A673 (cell line): ENCODE measurements around the gene POLDIP3. TPM values are rescaled to one million over a fixed set of nuclear protein-coding genes. Genes with fewer than 3 reads are reported as not detected.
A peak's percentile ranks its signal among the peaks of the same experiment; 100 is the strongest.

Source experiments
- BruUV-seq: library from RNA; stranded (reverse); fragments of 400-500 nt; replicated peaks from 2 replicates; lab custom pipeline; 2021; lab: Mats Ljungman, UMichigan
- CTCF ChIA-PET: fragments of 300-600 bp; sonication (Branson Sonifier 250); formaldehyde crosslinking; loops from one replicate; lab custom pipeline; 2022; ENCODE audit warnings: antibody characterized with exemption; lab: Charles Lee
- POLR2A ChIA-PET: fragments of 300-600 bp; sonication (Branson Sonifier 250); formaldehyde crosslinking; loops from one replicate; lab custom pipeline; 2022; ENCODE audit warnings: antibody characterized with exemption; ENCODE audit not compliant: low non-redundant PET; lab: Charles Lee
- DNase-seq: peaks from one replicate; pipeline ENCODE4 v3.0.0-alpha.2; 2015; ENCODE audit warnings: low spot score
- H3K27ac ChIP-seq: fragments of 200-600 bp; sonication (generic); 2 replicates; pipeline ENCODE4 v1.5.1; 2016; ENCODE audit warnings: mixed run types, low read depth, mild to moderate bottlenecking, mixed read lengths, antibody characterized with exemption, low read length; ENCODE audit not compliant: poor library complexity, severe bottlenecking
- H3K27me3 ChIP-seq: fragments of 200-600 bp; sonication (generic); replicated peaks from 2 replicates; pipeline ENCODE4 v1.6.1; 2017; ENCODE audit warnings: mixed run types, low read depth, mild to moderate bottlenecking, mixed read lengths, antibody characterized with exemption, low read length; ENCODE audit not compliant: insufficient read depth, poor library complexity
- H3K36me3 ChIP-seq: fragments of 200-600 bp; sonication (generic); 2 replicates; pipeline ENCODE4 v1.6.1; 2016; ENCODE audit warnings: mixed run types, mild to moderate bottlenecking, mixed read lengths, antibody characterized with exemption, low read length; ENCODE audit not compliant: insufficient read depth, poor library complexity, severe bottlenecking
- H3K4me1 ChIP-seq: fragments of 200-600 bp; sonication (generic); 2 replicates; pipeline ENCODE4 v1.6.1; 2017; ENCODE audit warnings: mixed run types, mild to moderate bottlenecking, mixed read lengths, antibody characterized with exemption, low read length; ENCODE audit not compliant: insufficient read depth, poor library complexity, severe bottlenecking
- H3K4me3 ChIP-seq: fragments of 200-600 bp; sonication (generic); 2 replicates; pipeline ENCODE4 v1.5.1; 2016; ENCODE audit warnings: low read depth, mixed run types, mild to moderate bottlenecking, mixed read lengths, low read length; ENCODE audit not compliant: poor library complexity, severe bottlenecking
- H3K9me3 ChIP-seq: fragments of 200-600 bp; sonication (generic); 2 replicates; pipeline ENCODE4 v1.6.1; 2016; ENCODE audit warnings: mixed run types, low read depth, mild to moderate bottlenecking, mixed read lengths, antibody characterized with exemption, low read length; ENCODE audit not compliant: poor library complexity, severe bottlenecking
- CTCF ChIP-seq: fragments of 300-800, 200-600 bp; sonication (generic); conservative IDR thresholded peaks from 2 replicates; pipeline ENCODE4 v1.5.1; 2017; ENCODE audit warnings: low read depth, mild to moderate bottlenecking, antibody characterized with exemption, low read length, moderate library complexity, mixed read lengths
- EZH2 ChIP-seq: fragments of 200-600 bp; sonication (generic); IDR thresholded peaks from 2 replicates; pipeline ENCODE4 v1.6.1; 2017; ENCODE audit warnings: borderline replicate concordance, low read depth, mild to moderate bottlenecking, mixed read lengths, antibody characterized with exemption, low read length; ENCODE audit not compliant: poor library complexity, severe bottlenecking
- intact Hi-C: fragments of 100-400 bp; cut with micrococcal nuclease; formaldehyde crosslinking; loops from one replicate; pipeline ENCODE4 v1.10.0; 2022; ENCODE audit not compliant: unreplicated experiment
- total RNA-seq: library from RNA; stranded (reverse); gene quantifications from 2 replicates; pipeline ENCODE4 v1.2.3, GENCODE V29; 2021

The POLDIP3 gene
- total RNA-seq, 1 experiment from 2014 or later, result 134 TPM

GRCh38 chr22:42648017-42648367 is 33.3 kb upstream of the POLDIP3 start:
- ChIA-PET CTCF (no interaction called here), POLR2A (interaction anchor here (0.6 kb wide), 1 partner anchor 33 kb away, joined by 3 read pairs; the partner anchor contains the start of gene POLDIP3)
- intact Hi-C loops, result no loop called here
- TF ChIP-seq CTCF (no peak), EZH2 (no peak)
- DNase-seq, result no peak
- Histone ChIP-seq H3K9me3 (no peaks in the 10 kb centered on the region), H3K4me1 (peaks cover 38% of the 10 kb centered on the region), H3K27ac (no peak overlapping the region), H3K27me3 (no peaks in the 10 kb centered on the region), H3K4me3 (peak overlapping the region; percentile 99), H3K36me3 (no peaks in the 10 kb centered on the region)
- BruUV-seq, result no TSS peak

DNA sequence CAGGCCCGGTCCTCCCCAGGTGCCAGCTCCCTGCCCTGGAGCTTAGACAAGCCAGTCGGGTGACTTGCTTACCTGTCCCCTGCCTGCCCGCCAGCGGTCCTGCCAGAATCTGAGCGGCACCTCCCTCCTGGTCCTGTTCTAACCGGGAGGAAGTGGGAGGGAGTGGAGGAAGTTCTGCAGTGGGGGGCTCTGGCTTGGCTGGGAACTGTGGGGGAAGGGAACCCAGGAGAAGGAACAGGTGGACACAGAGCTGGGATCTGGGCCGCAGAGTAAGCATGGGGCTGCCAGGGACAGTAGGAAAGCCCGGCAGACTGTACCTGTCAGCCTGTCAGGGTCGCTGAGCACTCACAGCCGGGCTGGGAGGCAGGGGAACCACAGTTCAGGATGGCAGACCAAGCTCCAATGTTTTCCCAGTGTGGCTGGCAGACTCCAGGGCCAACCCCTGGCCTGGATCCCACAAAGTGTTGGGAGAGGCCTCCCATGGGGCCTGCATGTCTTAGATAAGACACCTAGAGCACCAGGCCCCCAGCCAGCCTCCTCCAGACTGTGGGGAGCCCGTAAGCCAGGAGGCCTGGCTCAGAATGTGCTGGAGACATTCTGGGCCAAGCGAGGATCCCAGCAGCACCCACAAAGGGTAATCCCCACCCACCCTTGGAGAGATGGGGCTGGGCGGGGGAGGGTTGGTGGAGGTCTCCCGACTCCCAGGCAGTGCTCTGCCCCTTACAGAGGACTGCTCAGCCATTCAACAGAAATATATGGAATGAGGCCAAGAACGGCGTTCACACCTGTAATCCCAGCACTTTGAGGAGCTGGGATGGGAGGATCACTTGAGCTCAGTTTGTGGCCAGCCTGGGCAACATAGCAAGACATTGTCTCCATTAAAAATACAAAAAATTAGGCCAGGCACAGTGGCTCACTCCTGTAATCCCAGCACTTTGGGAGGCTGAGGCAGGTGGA is 32.2 kb upstream of the POLDIP3 start:
- H3K4me1 ChIP-seq, result peaks cover 38% of the 10 kb centered on the region
- TF ChIP-seq CTCF, result no peak
- TF ChIP-seq EZH2, result no peak
- CTCF ChIA-PET, result no interaction called here
- no peaks in the 10 kb centered on the region for H3K27me3 ChIP-seq
- POLR2A ChIA-PET, result no interaction called here
- H3K27ac ChIP-seq, result peak overlapping the region; percentile 30
- H3K36me3 ChIP-seq, result no peaks in the 10 kb centered on the region
- no peak for DNase-seq
- no peak overlapping the region for H3K4me3 ChIP-seq
- H3K9me3 ChIP-seq, result no peaks in the 10 kb centered on the region
- intact Hi-C loops, result no loop called here
- no TSS peak for BruUV-seq

- Histone ChIP-seq H3K4me1 (peaks cover 38% of the 10 kb centered on the region), H3K4me3 (no peak overlapping the region), H3K9me3 (no peaks in the 10 kb centered on the region), H3K27me3 (no peaks in the 10 kb centered on the region), H3K36me3 (no peaks in the 10 kb centered on the region), H3K27ac (peak overlapping the region; percentile 65)
- CTCF ChIA-PET, result no interaction called here
- no TSS peak for BruUV-seq
- intact Hi-C loops, result no loop called here
- TF ChIP-seq CTCF (no peak), EZH2 (no peak)
- POLR2A ChIA-PET, result no interaction called here
- DNase-seq, result no peak
Measured at GRCh38 chr22:42645938-42646568, 31.4 kb upstream of the POLDIP3 start.
